Measurements from ENCODE around the gene XRCC5.

GRCh38 chr2:216224388-216224787 is 115.2 kb downstream of the XRCC5 start:
- TF ChIP-seq POLR2AphosphoS5 (IDR thresholded peaks at IDR 0.05) (no peak), POLR2A (IDR thresholded peaks at IDR 0.05) (no peak)
